Measurements from ENCODE around the gene CARS1.
A peak's percentile ranks its signal among the peaks of the same experiment; 100 is the strongest.

CARS1 gene

DNA sequence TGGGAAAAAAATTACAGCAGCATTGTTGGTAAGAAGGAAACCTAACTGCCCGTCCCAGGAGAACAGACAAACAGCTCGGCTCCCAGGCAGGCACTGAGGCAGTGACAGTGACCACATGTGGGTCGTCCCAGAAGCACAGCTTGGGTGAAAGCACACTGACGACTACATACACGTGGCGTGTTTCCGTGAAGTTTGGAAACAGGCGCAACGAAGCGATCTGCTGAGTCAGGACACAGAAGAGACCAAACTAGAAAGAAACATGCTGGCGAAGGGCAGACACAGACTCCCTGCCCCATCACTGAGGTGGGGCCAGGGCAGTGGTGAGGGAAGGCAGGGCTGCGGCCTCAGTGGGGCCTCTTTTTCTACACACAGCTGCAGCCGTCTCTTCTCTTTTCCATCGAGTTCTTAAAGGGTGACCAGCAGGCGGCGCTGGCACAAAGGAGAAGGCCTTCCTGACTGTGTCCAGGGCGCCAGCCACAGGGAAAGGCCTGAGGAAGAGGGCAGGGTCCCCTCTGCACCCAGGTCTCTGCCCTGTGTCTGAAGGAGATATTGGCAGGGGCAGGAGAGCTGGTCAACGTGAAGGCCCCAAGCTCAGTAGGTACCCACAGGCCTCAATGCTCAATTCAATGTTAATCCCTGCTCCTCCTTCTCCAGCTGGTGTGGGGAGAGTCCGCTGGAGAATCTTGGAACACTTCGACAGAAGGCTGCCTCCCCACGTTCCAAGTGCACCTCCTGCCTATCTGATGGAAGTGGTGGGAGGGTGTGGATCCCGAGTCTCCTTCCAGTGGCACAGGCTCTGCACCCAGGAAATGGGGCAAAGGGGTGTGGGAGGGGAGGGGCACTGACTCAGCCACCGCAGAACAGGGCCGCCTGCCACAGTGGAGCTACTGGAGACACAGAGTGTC lies 19.9 kb downstream of the CARS1 start:
- TF ChIP-seq, protein P1, sequence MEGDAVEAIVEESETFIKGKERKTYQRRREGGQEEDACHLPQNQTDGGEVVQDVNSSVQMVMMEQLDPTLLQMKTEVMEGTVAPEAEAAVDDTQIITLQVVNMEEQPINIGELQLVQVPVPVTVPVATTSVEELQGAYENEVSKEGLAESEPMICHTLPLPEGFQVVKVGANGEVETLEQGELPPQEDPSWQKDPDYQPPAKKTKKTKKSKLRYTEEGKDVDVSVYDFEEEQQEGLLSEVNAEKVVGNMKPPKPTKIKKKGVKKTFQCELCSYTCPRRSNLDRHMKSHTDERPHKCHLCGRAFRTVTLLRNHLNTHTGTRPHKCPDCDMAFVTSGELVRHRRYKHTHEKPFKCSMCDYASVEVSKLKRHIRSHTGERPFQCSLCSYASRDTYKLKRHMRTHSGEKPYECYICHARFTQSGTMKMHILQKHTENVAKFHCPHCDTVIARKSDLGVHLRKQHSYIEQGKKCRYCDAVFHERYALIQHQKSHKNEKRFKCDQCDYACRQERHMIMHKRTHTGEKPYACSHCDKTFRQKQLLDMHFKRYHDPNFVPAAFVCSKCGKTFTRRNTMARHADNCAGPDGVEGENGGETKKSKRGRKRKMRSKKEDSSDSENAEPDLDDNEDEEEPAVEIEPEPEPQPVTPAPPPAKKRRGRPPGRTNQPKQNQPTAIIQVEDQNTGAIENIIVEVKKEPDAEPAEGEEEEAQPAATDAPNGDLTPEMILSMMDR (IDR thresholded peaks at IDR 0.05; ENCODE audit: low read depth, low read length), result peak; percentile 75

DNA sequence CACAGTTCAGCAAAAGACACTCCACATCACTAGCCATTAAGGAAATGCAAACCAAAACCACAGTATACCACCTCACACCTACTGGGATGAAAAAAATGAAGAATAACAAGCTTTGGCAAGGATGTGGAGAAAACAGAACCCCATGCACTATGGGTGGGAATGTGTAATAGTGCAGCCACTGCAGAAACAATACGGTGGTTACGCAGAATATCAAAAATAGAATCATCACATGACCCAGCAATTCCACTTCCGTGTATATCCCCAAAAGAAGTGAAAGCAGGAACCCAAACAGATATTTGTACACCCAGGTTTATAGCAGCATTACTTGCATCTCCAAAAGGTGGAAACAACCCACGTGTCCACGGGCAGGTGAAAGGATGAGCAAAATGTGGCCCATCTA lies 20.8 kb downstream of the CARS1 start:
- H3K4me3 ChIP-seq (ENCODE audit: low read depth, low read length), result no peak overlapping the region
- TF ChIP-seq, protein P1 (IDR thresholded peaks at IDR 0.05; ENCODE audit: low read depth, low read length), result no peak

More for the DNA sequence above, 19.9 kb downstream of the CARS1 start:
- H3K4me3 ChIP-seq (ENCODE audit: low read depth, low read length), result no peak overlapping the region

DNA sequence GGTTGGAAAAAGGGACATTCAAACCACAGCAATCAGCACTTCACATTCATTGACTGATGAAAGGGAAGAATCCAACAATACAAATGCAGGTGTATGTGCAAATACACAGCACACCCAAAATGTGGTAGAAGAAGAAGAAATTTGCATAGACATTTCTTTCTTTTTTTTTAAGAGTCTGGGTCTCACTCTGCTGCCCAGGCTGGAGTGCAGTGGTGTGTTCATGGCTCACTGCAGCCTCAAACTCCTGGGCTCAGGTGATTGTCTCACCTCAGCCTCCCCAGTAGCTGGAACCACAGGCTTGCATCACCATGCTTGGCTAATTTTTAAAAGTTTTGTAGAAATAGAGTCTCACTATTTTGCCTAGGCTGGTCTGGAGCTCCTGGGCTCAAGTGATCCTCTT lies 21.9 kb downstream of the CARS1 start:
- TF ChIP-seq, protein P1 (IDR thresholded peaks at IDR 0.05; ENCODE audit: low read depth, low read length), result no peak
- no peak overlapping the region for H3K4me3 ChIP-seq (ENCODE audit: low read depth, low read length)

DNA sequence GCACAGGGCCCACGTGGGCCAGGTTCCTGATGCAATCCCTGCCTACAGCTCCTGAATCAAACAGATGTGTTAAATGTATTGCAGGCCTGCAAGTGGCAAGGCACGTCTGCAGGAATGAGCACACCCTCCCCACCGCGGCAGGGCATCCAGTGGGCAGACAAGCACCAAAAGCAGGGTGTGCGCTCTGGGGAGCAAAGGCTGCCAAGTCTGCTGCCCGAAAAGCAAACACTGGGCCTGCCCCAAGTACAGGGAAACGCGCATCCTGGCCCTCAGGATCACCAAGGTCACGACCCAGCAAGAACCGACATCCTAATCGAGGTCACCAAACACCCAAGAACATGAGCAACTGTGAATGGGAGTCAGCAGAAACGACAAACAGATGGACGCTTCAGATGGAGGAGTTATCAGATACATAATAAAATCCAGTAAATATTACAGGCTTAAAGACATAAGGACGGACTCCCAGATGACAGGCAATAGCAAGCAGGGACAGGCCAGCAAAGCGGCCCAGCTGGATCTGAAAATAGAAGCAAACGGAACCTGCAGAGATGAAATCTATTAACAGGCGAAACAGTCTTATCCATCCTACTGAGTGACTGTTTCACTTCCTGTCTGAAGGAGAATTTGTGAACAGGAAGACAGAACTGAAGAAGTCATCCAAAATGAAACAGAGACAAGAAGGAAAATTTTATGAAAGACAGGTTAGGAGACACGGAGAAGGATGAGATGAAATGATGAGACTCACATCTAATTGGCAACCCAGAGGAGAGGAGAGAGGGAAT lies 26.7 kb downstream of the CARS1 start:
- TF ChIP-seq, protein P1 (IDR thresholded peaks at IDR 0.05; ENCODE audit: low read depth, low read length), result no peak
- H3K4me3 ChIP-seq (ENCODE audit: low read depth, low read length), result no peak overlapping the region

DNA sequence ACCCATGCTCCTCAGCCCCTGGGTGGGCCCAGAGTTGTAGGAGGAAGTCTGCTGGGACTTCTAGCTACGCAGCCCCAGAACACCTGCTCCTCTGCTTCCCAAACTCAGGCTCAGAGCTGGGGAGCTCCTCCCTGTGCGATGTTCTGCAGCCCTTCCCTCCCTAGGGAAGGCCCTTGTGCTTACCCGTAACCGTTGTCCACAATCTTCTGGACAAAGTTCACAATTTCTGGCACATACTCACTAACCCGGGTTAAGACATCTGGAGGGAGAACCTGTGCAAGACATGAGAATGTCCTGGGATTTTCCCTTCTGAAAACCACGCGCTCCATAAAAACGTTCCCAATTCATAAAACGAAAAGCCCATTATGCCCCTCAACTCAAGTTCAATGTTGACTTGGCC lies 28.4 kb downstream of the CARS1 start:
- no peak overlapping the region for H3K4me3 ChIP-seq (ENCODE audit: low read depth, low read length)
- TF ChIP-seq, protein P1 (IDR thresholded peaks at IDR 0.05; ENCODE audit: low read depth, low read length), result no peak

DNA sequence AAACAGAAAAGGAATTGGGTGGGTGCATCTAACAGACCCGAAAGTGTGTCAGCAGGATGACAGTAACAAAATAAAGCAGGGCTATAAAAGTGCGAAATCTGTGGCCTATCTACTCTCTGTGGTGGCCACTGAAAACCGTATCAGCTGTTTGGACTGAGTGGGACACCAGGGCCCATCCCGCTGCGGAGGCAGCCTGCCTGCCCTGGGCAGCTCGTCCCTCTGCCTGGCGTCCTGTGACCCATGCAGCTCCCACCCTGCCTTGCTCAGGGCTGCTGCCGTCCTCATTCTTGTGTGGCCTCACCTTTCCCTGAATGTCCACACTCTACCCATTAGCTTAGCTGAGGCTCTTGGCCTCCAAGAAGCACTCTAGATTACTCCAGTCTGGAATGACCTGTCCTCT lies 30.4 kb downstream of the CARS1 start:
- TF ChIP-seq, protein P1 (IDR thresholded peaks at IDR 0.05; ENCODE audit: low read depth, low read length), result no peak
- no peak overlapping the region for H3K4me3 ChIP-seq (ENCODE audit: low read depth, low read length)

DNA sequence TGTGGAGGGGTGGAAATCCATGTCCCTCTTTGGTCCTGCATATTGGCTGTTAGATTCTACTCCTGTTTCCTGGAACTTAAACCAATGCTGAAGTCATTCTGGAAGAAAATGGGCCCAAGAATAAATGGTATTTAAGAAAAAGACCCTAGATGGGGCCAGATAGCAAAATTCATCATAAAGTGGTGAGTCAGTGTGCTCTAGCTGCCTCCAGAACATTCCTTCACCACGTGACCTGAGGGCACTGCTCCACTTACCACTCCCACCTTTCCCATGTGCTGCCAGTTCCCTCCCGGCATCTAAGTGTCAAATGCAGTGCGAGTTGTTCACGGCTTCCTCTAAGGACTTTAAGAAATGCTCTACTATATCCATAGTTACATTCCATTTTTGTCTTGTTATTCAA lies 34.2 kb downstream of the CARS1 start:
- H3K4me3 ChIP-seq (ENCODE audit: low read depth, low read length), result no peak overlapping the region
- TF ChIP-seq, protein P1 (IDR thresholded peaks at IDR 0.05; ENCODE audit: low read depth, low read length), result no peak

Measured in WI38 (cell line).